GM21515 (cell line): ENCODE measurements around the gene OR6C65.

Experiments
- ATAC-seq: cut with Tn5 transposase; IDR thresholded peaks from one replicate; pipeline ENCODE4 v1.9.1; 2021; ENCODE audit not compliant: unreplicated experiment

Gene OR6C65

DNA sequence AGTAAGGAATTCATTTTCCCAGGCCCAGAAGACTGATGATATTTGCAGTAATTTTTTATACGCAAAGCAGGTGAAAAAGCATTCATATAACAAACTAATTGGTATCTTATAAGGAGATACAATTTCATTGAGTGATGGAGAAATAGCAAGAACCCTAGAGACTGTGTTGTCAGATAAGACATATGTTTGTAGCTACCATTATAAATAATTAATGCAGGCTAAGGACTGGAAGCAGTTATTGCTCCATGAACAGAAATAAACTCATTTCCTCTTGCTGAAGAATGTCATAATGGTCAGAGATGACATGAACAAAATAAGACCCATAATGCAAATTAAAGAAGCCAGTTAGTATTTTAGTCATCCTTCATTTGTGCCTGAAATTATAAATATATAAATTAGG, 45.0 kb downstream of the OR6C65 start:
- ATAC-seq: no peak

DNA sequence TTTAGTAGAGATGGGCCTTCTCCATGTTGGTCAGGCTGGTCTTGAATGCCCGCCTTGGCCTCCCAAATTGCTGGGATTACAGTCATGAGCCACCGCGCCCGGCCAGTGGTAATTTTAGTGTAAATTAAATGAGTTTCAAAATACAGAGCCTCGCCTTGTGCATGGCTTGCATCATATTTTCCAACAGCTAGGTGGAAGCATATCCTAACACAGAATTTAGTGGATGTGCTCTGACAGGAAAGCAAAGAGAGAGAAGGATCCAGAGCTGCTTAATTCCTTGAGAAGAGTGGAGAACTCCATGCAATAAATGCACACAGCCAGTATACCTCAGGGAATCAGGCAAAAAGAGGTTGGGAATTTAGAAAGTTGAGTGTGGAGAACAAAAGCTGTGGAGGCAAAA, 46.0 kb downstream of the OR6C65 start:
- no peak for ATAC-seq

DNA sequence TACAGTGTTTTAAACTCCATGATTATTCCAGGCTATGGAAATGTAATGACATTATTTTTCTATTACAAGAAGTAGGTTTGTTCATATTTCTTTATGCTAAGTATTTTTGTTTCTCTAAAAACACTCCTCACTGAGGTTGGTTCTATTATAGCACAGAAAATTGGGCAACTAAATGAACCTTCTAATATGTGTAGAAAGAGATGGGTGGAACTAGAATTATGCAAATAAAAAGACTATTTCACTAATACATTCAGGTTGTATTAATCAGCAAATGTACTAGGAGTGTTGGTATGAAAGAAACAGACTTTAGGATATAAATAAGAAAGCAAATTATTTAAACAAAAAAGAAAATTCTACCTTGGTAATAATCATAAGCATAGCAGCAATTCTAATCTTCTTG, 48.5 kb downstream of the OR6C65 start:
- no peak for ATAC-seq
